Measurements from ENCODE around the gene NF2.

DNA sequence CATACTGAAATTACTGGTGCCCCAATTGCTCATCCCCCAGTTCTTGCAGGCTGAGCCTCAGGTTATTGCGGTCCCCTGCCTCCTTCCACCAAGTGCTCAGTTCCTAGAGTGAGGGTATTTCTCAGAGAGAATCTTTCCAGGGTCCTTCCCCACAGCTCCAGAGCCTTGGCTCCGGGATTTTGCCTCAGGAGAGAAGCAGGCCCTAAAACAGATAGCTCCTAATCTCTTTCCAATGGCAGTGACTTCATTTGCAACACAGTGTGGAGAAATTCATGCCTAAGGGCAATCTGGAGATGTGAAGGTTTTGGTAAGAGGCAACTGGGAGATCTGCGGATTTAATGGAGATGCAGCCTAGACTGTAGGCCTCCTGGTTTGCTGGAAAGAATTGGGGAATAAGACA, 2.9 kb downstream of the NF2 start:
- TF ChIP-seq, protein P1, sequence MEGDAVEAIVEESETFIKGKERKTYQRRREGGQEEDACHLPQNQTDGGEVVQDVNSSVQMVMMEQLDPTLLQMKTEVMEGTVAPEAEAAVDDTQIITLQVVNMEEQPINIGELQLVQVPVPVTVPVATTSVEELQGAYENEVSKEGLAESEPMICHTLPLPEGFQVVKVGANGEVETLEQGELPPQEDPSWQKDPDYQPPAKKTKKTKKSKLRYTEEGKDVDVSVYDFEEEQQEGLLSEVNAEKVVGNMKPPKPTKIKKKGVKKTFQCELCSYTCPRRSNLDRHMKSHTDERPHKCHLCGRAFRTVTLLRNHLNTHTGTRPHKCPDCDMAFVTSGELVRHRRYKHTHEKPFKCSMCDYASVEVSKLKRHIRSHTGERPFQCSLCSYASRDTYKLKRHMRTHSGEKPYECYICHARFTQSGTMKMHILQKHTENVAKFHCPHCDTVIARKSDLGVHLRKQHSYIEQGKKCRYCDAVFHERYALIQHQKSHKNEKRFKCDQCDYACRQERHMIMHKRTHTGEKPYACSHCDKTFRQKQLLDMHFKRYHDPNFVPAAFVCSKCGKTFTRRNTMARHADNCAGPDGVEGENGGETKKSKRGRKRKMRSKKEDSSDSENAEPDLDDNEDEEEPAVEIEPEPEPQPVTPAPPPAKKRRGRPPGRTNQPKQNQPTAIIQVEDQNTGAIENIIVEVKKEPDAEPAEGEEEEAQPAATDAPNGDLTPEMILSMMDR (IDR thresholded peaks at IDR 0.05), result no peak
- no peak for TF ChIP-seq POLR2A (IDR thresholded peaks at IDR 0.05)
